GM12864 (cell line): ENCODE data around the gene NNT.
A peak's percentile ranks its signal among the peaks of the same experiment; 100 is the strongest.

ENCODE experiments used
- DNase-seq: peaks from one replicate; pipeline ENCODE4 v3.0.0-alpha.2; 2011; ENCODE audit warnings: low read depth
- H3K4me3 ChIP-seq: 2 replicates; pipeline ENCODE4 v1.5.1; 2011; ENCODE audit warnings: mild to moderate bottlenecking, low read depth, low read length, control low read depth
- TF ChIP-seq, protein P1 (sequence below): IDR thresholded peaks from 2 replicates; pipeline ENCODE4 v1.5.1; 2011; ENCODE audit warnings: low read depth, mild to moderate bottlenecking, moderate library complexity, low read length, control low read depth, inconsistent platforms; ENCODE audit errors: missing control alignments

NNT gene

DNA sequence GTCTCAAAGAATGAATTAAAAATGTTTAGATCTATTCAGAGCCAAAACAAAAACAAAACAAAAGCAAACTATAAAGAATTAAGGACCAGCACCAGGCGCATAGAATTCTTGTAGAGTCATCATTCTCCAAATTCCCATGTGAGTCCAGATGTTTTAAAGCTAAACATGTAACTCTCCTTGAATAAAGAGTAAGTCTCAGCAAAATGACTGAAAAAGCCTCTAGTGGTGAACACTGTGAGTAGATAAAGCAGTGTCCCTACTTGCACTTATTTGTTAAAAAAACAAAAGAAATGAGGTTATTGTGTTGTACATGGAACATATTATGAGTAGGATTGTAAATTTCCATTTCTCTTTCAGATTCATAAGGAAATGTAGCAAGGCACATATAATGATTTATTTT is 44.0 kb downstream of the NNT start:
- H3K4me3 ChIP-seq, result no peak overlapping the region
- TF ChIP-seq, protein P1, sequence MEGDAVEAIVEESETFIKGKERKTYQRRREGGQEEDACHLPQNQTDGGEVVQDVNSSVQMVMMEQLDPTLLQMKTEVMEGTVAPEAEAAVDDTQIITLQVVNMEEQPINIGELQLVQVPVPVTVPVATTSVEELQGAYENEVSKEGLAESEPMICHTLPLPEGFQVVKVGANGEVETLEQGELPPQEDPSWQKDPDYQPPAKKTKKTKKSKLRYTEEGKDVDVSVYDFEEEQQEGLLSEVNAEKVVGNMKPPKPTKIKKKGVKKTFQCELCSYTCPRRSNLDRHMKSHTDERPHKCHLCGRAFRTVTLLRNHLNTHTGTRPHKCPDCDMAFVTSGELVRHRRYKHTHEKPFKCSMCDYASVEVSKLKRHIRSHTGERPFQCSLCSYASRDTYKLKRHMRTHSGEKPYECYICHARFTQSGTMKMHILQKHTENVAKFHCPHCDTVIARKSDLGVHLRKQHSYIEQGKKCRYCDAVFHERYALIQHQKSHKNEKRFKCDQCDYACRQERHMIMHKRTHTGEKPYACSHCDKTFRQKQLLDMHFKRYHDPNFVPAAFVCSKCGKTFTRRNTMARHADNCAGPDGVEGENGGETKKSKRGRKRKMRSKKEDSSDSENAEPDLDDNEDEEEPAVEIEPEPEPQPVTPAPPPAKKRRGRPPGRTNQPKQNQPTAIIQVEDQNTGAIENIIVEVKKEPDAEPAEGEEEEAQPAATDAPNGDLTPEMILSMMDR, result peak; percentile 15
- no peak for DNase-seq

DNA sequence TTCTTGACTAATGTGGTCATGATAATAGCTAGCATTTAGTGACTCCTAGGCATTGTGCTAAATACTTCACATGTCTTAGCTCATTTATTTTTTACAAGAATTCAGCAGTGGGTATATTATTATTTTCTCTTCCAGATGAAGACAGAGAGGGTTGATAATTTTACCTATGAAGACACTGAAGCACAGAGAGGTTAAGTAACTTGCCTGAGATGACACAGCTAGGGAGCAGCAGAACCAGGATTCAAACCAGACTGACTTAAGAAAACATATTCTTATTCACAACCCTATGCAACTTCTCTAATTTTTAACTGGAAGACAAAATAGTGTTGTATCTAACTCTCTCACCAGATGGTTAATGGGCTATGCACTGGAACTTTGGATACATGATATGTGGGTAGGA is 44.8 kb downstream of the NNT start:
- TF ChIP-seq, protein P1, result no peak

DNA sequence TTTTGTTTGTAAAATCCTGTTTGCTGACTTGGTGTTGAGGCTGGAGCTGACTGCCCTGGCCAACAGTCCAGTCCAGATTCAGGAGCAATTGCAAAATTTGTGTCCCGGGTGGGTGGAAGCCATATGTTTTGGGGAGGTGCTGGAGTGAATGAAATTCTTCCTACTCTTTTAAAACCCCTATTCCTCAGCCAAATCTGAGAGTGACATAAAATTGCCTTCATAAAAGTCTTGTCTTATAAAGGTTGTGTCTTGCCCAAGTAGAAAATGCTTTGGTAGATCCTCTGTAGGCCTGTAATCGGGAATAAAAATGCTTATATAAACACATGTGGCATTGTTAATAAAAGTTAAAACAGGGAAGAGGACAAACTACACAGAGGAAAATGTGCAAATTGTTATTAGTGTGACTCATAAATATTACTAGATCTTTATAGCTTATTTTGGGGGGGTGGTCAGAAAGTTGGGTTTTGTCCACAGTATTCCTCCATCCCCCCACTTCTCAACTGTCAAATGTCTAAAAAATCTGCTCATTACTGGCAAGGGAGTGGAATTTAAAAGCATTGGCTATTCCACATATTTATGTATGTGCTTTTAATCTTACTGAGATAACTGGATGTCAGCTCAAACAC is 45.6 kb downstream of the NNT start:
- TF ChIP-seq, protein P1, result no peak
- DNase-seq, result no peak
- no peak overlapping the region for H3K4me3 ChIP-seq

More for the DNA sequence above, 44.8 kb downstream of the NNT start:
- DNase-seq, result no peak
- no peak overlapping the region for H3K4me3 ChIP-seq

DNA sequence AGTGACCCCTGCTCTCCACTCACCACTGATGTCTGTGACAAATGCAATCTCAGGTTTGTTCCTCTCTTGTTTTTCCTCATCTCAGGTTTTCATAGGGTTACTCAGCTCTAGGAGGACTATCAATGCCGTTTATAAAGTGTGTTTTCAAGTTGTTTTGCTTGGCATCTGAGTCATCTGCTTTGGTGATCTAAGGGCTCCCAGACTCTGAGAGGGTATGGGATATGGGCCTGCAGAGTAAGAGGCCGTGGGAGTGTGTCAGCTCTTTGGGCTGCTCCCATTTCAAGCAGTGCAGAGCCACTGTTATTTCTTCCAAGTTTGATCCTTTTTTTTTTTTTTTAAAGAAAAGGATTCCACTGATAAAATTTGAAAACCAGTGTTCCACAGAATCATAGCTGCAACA is 46.3 kb downstream of the NNT start:
- H3K4me3 ChIP-seq, result no peak overlapping the region
- no peak for DNase-seq
- TF ChIP-seq, protein P1, result no peak

DNA sequence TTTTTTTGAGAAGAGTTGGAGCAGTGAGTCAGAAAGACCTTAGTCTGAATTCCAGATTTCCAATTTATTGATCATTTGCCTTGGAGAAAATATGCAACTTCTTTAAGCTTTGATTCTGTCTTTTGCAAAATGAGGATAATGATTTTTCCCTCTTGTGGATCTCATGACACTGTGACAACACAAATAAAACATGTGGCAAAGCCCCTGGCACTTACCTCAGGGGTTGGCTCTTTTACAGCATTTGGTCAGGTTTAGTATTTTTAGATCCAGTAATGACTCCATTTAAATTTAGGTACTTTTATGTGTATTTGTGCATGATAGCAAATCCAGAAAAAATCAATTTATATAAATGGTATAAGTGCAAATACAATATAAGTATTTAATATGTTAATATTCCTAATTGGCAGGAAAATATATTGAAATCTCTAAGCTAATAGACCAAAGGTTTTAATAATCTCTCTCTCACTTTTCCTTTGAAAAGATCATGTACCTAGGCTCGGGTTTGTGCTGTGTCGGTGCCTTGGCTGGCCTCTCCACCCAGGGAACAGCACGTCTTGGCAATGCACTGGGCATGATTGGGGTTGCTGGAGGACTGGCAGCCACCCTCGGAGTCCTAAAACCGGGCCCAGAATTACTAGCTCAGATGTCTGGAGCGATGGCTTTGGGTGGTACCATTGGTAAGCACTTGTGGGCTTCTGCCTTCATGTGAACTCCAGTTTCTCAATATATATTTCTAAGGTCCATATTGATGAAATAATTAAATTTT is 49.7 kb downstream of the NNT start:
- no peak for DNase-seq
- TF ChIP-seq, protein P1, result no peak
- H3K4me3 ChIP-seq, result no peak overlapping the region

DNA sequence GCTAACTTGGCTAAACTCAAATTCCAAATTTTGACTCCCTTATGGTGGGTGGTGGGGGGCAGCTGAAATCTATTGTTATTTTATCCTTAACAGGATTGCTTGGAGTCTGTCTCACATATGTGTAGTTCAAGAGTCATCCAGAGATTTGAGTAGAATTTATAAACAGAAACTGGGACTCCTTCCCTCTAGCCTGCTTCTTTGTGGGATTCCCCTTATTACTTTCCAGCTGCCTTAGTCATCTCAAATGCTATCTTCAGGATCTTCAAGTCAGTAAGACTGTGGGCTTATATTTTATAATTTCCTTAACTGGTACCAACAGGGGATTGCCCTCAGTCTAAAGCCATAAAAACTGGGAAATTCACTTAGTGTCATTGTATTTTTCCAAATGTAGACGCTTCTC is 55.5 kb downstream of the NNT start:
- H3K4me3 ChIP-seq, result no peak overlapping the region
- TF ChIP-seq, protein P1, result no peak
- no peak for DNase-seq
